SK-N-SH (cell line): ENCODE data around the gene CAPN11. TPM values are rescaled to one million over a fixed set of nuclear protein-coding genes. Genes with fewer than 3 reads are reported as not detected.

ENCODE experiments used
- CTCF ChIA-PET: fragments of 300-600, 350-600 bp; formaldehyde crosslinking; extraction: SDS; loops from one replicate; lab custom pipeline; 2021; lab: Yijun Ruan, JAX
- POLR2A ChIA-PET: fragments of 350-600 bp; sonication (Branson Sonifier 250); formaldehyde crosslinking; extraction: SDS; loops from one replicate; lab custom pipeline; 2020; ENCODE audit warnings: antibody characterized with exemption, inconsistent platforms; lab: Yijun Ruan, JAX
- DNase-seq: peaks from one replicate; pipeline ENCODE4 v3.0.0; 2012
- H2AFZ ChIP-seq: fragments of 200-600 bp; sonication (generic); 2 replicates; pipeline ENCODE4 v1.8.1; 2016; ENCODE audit warnings: antibody characterized with exemption, mild to moderate bottlenecking, low read depth
- H3F3A ChIP-seq: fragments of 200-600 bp; sonication (generic); replicated peaks from 2 replicates; pipeline ENCODE3; 2016; ENCODE audit warnings: antibody characterized with exemption, mild to moderate bottlenecking; ENCODE audit not compliant: insufficient read depth
- H3K27ac ChIP-seq, 2 experiments: fragments of 200-500 bp in 1 of 2; fragments of 200-600 bp in 1 of 2; sonication (Bioruptor generic) in 1 of 2; sonication (generic), shearing (Covaris generic) in 1 of 2; 2 replicates each; pipeline versions ENCODE4 v1.5.1 to v1.6.1; 2014 to 2016; ENCODE audit warnings: low read depth in 2 of 2, inconsistent platforms in 1 of 2, low read length in 1 of 2, mild to moderate bottlenecking in 1 of 2, mixed read lengths in 1 of 2
- H3K27me3 ChIP-seq: fragments of 200-600 bp; sonication (generic), shearing (Covaris generic); 2 replicates; pipeline ENCODE4 v1.6.1; 2016; ENCODE audit warnings: mixed run types; ENCODE audit not compliant: insufficient read depth
- H3K36me3 ChIP-seq, 2 experiments: fragments of 200-500 bp in 1 of 2; fragments of 200-600 bp in 1 of 2; sonication (Bioruptor generic) in 1 of 2; sonication (generic) in 1 of 2; replicated peaks in 1 of 2; 2 replicates each; pipeline versions ENCODE3 to v1.5.1; 2014 to 2016; ENCODE audit warnings: low read length in 1 of 2, mild to moderate bottlenecking in 1 of 2; ENCODE audit not compliant: insufficient read depth in 2 of 2, control insufficient read depth in 1 of 2
- H3K4me1 ChIP-seq, 2 experiments: fragments of 200-500 bp in 1 of 2; fragments of 200-600 bp in 1 of 2; sonication (Bioruptor generic) in 1 of 2; sonication (generic), shearing (Covaris generic) in 1 of 2; 2 replicates each; pipeline versions ENCODE4 v1.5.1 to v1.6.1; 2014 to 2016; ENCODE audit warnings: low read depth in 1 of 2, low read length in 1 of 2, mixed run types in 1 of 2; ENCODE audit not compliant: insufficient read depth in 2 of 2, control insufficient read depth in 1 of 2
- H3K4me2 ChIP-seq: fragments of 200-600 bp; sonication (generic), shearing (Covaris generic); 2 replicates; pipeline ENCODE4 v1.6.1; 2017; ENCODE audit warnings: mixed run types
- H3K4me3 ChIP-seq, 2 experiments: fragments of 200-500 bp in 1 of 2; fragments of 200-600 bp in 1 of 2; sonication (Bioruptor generic) in 1 of 2; sonication (generic), shearing (Covaris generic) in 1 of 2; 2 replicates each; pipeline versions ENCODE4 v1.5.1 to v1.8.1; 2014 to 2016; ENCODE audit warnings: low read depth in 2 of 2, inconsistent platforms in 1 of 2, low read length in 1 of 2, mild to moderate bottlenecking in 1 of 2, mixed read lengths in 1 of 2, moderate library complexity in 1 of 2
- H3K79me2 ChIP-seq: fragments of 200-600 bp; sonication (generic); 2 replicates; pipeline ENCODE4 v1.8.1; 2017; ENCODE audit warnings: mild to moderate bottlenecking; ENCODE audit not compliant: insufficient read depth
- H3K9ac ChIP-seq: fragments of 200-600 bp; sonication (generic); 2 replicates; pipeline ENCODE4 v1.6.1; 2017; ENCODE audit warnings: mixed run types
- H3K9me2 ChIP-seq: fragments of 200-600 bp; sonication (generic); 2 replicates; pipeline ENCODE4 v1.6.1; 2017; ENCODE audit warnings: mixed run types
- H3K9me3 ChIP-seq: fragments of 200-600 bp; sonication (generic); 2 replicates; pipeline ENCODE4 v1.6.1; 2017; ENCODE audit warnings: mixed run types, mild to moderate bottlenecking, moderate library complexity
- H4K20me1 ChIP-seq: fragments of 200-600 bp; sonication (generic); 2 replicates; pipeline ENCODE4 v1.6.1; 2017; ENCODE audit warnings: mild to moderate bottlenecking, mixed run types; ENCODE audit not compliant: insufficient read depth
- CHD2 ChIP-seq: fragments of 150-350 bp; IDR thresholded peaks from 2 replicates; pipeline ENCODE4 v1.6.1; 2018; ENCODE audit warnings: low read length; ENCODE audit not compliant: partially characterized antibody
- CTCF ChIP-seq: fragments of 200-600 bp; sonication (generic); IDR thresholded peaks from 2 replicates; pipeline ENCODE4 v1.6.1; 2017; ENCODE audit warnings: antibody characterized with exemption, mild to moderate bottlenecking, moderate library complexity
- EP300 ChIP-seq, 2 experiments: IDR thresholded peaks; 2 replicates each; pipeline versions ENCODE4 v1.4.0 to v1.6.1; 2012; ENCODE audit warnings: borderline replicate concordance in 1 of 2, low read depth in 1 of 2, low read length in 1 of 2
- FOSL2 ChIP-seq: IDR thresholded peaks from 2 replicates; pipeline ENCODE4 v1.4.0; 2012; ENCODE audit warnings: low read depth, mild to moderate bottlenecking, moderate library complexity, borderline replicate concordance
- FOXJ3 ChIP-seq: sonication (generic); formaldehyde crosslinking; IDR thresholded peaks from 2 replicates; pipeline ENCODE4 v1.5.1; 2020; ENCODE audit warnings: mild to moderate bottlenecking, missing genetic modification reagents
- FOXM1 ChIP-seq: IDR thresholded peaks from 2 replicates; pipeline ENCODE4 v1.4.0; 2012; ENCODE audit warnings: low read depth, mild to moderate bottlenecking
- GABPA ChIP-seq: IDR thresholded peaks from 2 replicates; pipeline ENCODE4 v1.4.0; 2012; ENCODE audit warnings: low read depth, mild to moderate bottlenecking
- IRF3 ChIP-seq: fragments of 150-350 bp; IDR thresholded peaks from 2 replicates; pipeline ENCODE4 v1.6.1; 2016; ENCODE audit warnings: mild to moderate bottlenecking, low read depth, low read length
- JUND ChIP-seq: IDR thresholded peaks from 2 replicates; pipeline ENCODE4 v1.4.0; 2012
- MAX ChIP-seq: IDR thresholded peaks from 2 replicates; pipeline ENCODE4 v1.4.0; 2012; ENCODE audit warnings: low read depth
- NFIC ChIP-seq: IDR thresholded peaks from 2 replicates; pipeline ENCODE4 v1.4.0; 2012; ENCODE audit warnings: borderline replicate concordance
- NRF1 ChIP-seq: IDR thresholded peaks from 2 replicates; pipeline ENCODE4 v1.6.1; 2012; ENCODE audit warnings: low read depth, mild to moderate bottlenecking, low read length
- PBX3 ChIP-seq: IDR thresholded peaks from 2 replicates; pipeline ENCODE4; 2012
- POLR2AphosphoS5 ChIP-seq: IDR thresholded peaks from 2 replicates; pipeline ENCODE4 v1.6.1; 2012; ENCODE audit warnings: low read depth, low read length
- RAD21 ChIP-seq: IDR thresholded peaks from 2 replicates; pipeline ENCODE4 v1.6.1; 2012; ENCODE audit warnings: mild to moderate bottlenecking, low read length
- RCOR1 ChIP-seq: fragments of 150-350 bp; IDR thresholded peaks from 2 replicates; pipeline ENCODE4 v1.6.1; 2017; ENCODE audit warnings: antibody characterized with exemption, low read length
- REST ChIP-seq: IDR thresholded peaks from 2 replicates; pipeline ENCODE4 v1.6.1; 2012; ENCODE audit warnings: mild to moderate bottlenecking, low read depth, low read length, moderate library complexity
- RFX5 ChIP-seq: IDR thresholded peaks from 2 replicates; pipeline ENCODE4 v1.6.1; 2012; ENCODE audit warnings: mild to moderate bottlenecking, improper control_type of control experiment, low read length
- RXRA ChIP-seq: IDR thresholded peaks from 2 replicates; pipeline ENCODE4 v1.4.0; 2012; ENCODE audit warnings: low read depth, mild to moderate bottlenecking, borderline replicate concordance
- SIN3A ChIP-seq: IDR thresholded peaks from 2 replicates; pipeline ENCODE4 v1.6.1; 2012; ENCODE audit warnings: low read depth, mild to moderate bottlenecking, low read length, moderate library complexity, borderline replicate concordance
- SMC3 ChIP-seq: IDR thresholded peaks from 2 replicates; pipeline ENCODE4 v1.6.1; 2012; ENCODE audit warnings: low read depth, low read length, improper control_type of control experiment
- TCF12 ChIP-seq: IDR thresholded peaks from 2 replicates; pipeline ENCODE4 v1.4.0; 2012
- TEAD4 ChIP-seq: IDR thresholded peaks from 2 replicates; pipeline ENCODE4 v1.4.0; 2012; ENCODE audit warnings: mild to moderate bottlenecking, borderline replicate concordance; ENCODE audit not compliant: insufficient read depth
- USF2 ChIP-seq: fragments of 150-350 bp; IDR thresholded peaks from 2 replicates; pipeline ENCODE4 v1.6.1; 2017; ENCODE audit warnings: antibody characterized with exemption, low read length, low read depth, borderline replicate concordance
- YY1 ChIP-seq: IDR thresholded peaks from 2 replicates; pipeline ENCODE4 v1.4.0; 2012; ENCODE audit warnings: low read depth, mild to moderate bottlenecking
- WGBS: methylation state at CpG from one replicate; pipeline ENCODE4 v1.1.6; 2017; ENCODE audit warnings: low lambda C conversion rate; 5-methylcytosine and 5-hydroxymethylcytosine counted together
- polyA plus RNA-seq, 3 experiments: library from polyadenylated mRNA; depleted of rRNA; stranded (reverse); fragments of >200 nt; gene quantifications; 2 replicates each; pipeline ENCODE4 v1.2.3, GENCODE V29; 2012

Gene CAPN11
- polyA plus RNA-seq, 1 of the 3 experiments (the other 2 are of a cell fraction) = not detected

GRCh38 chr6:44221291-44221960, 62.8 kb downstream of the CAPN11 start:
- POLR2A ChIA-PET = interaction anchor here (0.7 to 4.7 kb wide), 6 partner anchors 13 to 49 kb away, joined by 3 to 49 read pairs (median 4); partner anchors contain the start of genes HSP90AB1 and SLC35B2
- H3K9ac ChIP-seq = no peak overlapping the region
- no peaks in the 10 kb centered on the region for H3K9me3 ChIP-seq
- peaks cover 17 to 65% of the 10 kb centered on the region in 2 experiments for H3K4me1 ChIP-seq
- H3F3A ChIP-seq = peaks cover 7% of the 10 kb centered on the region
- H4K20me1 ChIP-seq = peaks cover 5% of the 10 kb centered on the region; the same call in 1 of the 2 replicates
- no peaks in the 10 kb centered on the region for H3K9me2 ChIP-seq
- DNase-seq = peak; percentile 90
- WGBS = 0% methylated on average over 4 of the region's 4 CpGs
- H3K4me3 ChIP-seq = no peak overlapping the region; a peak in 1 of 4 replicates
- H3K27ac ChIP-seq = peak overlapping the region; percentile 52 to 98
- H3K36me3 ChIP-seq = no peaks in the 10 kb centered on the region
- H3K79me2 ChIP-seq = peaks cover 7% of the 10 kb centered on the region; the same call in 1 of the 2 replicates
- H3K4me2 ChIP-seq = peak overlapping the region; percentile 82
- no peaks in the 10 kb centered on the region for H3K27me3 ChIP-seq
- H2AFZ ChIP-seq = no peak overlapping the region
- CTCF ChIA-PET = interaction anchor here (0.6 to 13.7 kb wide), 22 partner anchors 8 to 138 kb away, joined by 3 to 224 read pairs (median 4); partner anchors contain the start of genes HSP90AB1 and SLC35B2
- TF ChIP-seq TCF12 (peak; percentile 54; the same call in 1 of the 2 replicates), CHD2 (peak; percentile 69), IRF3 (no peak), GABPA (no peak), RAD21 (peak; percentile 76), RFX5 (no peak; the same call in 1 of the 2 replicates), REST (peak; percentile 8; the same call in 1 of the 2 replicates), NRF1 (no peak), USF2 (no peak), TEAD4 (no peak), FOXJ3 (CRISPR knock-in tag) (peak; percentile 47; the same call in 1 of the 2 replicates), RCOR1 (peak; percentile 55), JUND (no peak), PBX3 (no peak), SMC3 (peak; percentile 66), NFIC (peak; percentile 96), FOXM1 (no peak), YY1 (no peak), POLR2AphosphoS5 (no peak), SIN3A (peak; percentile 41; the same call in 1 of the 2 replicates), CTCF (peak; percentile 83), RXRA (no peak), EP300 (IDR thresholded peaks at IDR 0.05; ENCODE audit: borderline replicate concordance in 1 of 2, low read depth in 1 of 2, low read length in 1 of 2) (no peak), MAX (0 out of 2 replicates have a peak, but pooled peaks have one; percentile 18), FOSL2 (no peak)
